ENCODE measurements around the gene RPS6KC1.

The RPS6KC1 gene

GRCh38 chr1:213247038-213247437 is 196.0 kb downstream of the RPS6KC1 start:
- no peak for DNase-seq (ENCODE audit: extremely low spot score)
- ChIA-PET CTCF (no interaction called here), POLR2A (no interaction called here)
- TF ChIP-seq TARDBP (IDR thresholded peaks at IDR 0.05) (no peak), FOXK2 (IDR thresholded peaks at IDR 0.05) (no peak), SP1 (IDR thresholded peaks at IDR 0.05) (no peak), FOXM1 (IDR thresholded peaks at IDR 0.05; ENCODE audit: borderline replicate concordance) (no peak), ZNF384 (IDR thresholded peaks at IDR 0.05) (no peak), L3MBTL2 (conservative IDR thresholded peaks at IDR 0.05) (no peak), ARNT (IDR thresholded peaks at IDR 0.05) (no peak), HDGF (IDR thresholded peaks at IDR 0.05; ENCODE audit: borderline replicate concordance) (no peak), ELF4 (IDR thresholded peaks at IDR 0.05) (no peak), NFRKB (IDR thresholded peaks at IDR 0.05) (no peak), BHLHE40 (IDR thresholded peaks at IDR 0.05; ENCODE audit: borderline replicate concordance) (no peak)
- TF ChIP-seq, protein P1, sequence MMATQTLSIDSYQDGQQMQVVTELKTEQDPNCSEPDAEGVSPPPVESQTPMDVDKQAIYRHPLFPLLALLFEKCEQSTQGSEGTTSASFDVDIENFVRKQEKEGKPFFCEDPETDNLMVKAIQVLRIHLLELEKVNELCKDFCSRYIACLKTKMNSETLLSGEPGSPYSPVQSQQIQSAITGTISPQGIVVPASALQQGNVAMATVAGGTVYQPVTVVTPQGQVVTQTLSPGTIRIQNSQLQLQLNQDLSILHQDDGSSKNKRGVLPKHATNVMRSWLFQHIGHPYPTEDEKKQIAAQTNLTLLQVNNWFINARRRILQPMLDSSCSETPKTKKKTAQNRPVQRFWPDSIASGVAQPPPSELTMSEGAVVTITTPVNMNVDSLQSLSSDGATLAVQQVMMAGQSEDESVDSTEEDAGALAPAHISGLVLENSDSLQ (IDR thresholded peaks at IDR 0.05) = no peak

GRCh38 chr1:213249395-213249794 is 198.4 kb downstream of the RPS6KC1 start:
- TF ChIP-seq ZNF384 (IDR thresholded peaks at IDR 0.05) (no peak), CTBP1 (IDR thresholded peaks at IDR 0.05; ENCODE audit: borderline replicate concordance) (no peak), HDGF (IDR thresholded peaks at IDR 0.05; ENCODE audit: borderline replicate concordance) (no peak), BHLHE40 (IDR thresholded peaks at IDR 0.05; ENCODE audit: borderline replicate concordance) (no peak), LEF1 (IDR thresholded peaks at IDR 0.05; ENCODE audit: borderline replicate concordance) (no peak), TARDBP (IDR thresholded peaks at IDR 0.05) (no peak), ARNT (IDR thresholded peaks at IDR 0.05) (no peak), SP1 (IDR thresholded peaks at IDR 0.05) (no peak), FOXM1 (IDR thresholded peaks at IDR 0.05; ENCODE audit: borderline replicate concordance) (no peak), NFRKB (IDR thresholded peaks at IDR 0.05) (no peak)
- TF ChIP-seq, protein P1 (IDR thresholded peaks at IDR 0.05) = no peak
- ChIA-PET CTCF (no interaction called here), POLR2A (no interaction called here)
- no peak for DNase-seq (ENCODE audit: extremely low spot score)

DNA sequence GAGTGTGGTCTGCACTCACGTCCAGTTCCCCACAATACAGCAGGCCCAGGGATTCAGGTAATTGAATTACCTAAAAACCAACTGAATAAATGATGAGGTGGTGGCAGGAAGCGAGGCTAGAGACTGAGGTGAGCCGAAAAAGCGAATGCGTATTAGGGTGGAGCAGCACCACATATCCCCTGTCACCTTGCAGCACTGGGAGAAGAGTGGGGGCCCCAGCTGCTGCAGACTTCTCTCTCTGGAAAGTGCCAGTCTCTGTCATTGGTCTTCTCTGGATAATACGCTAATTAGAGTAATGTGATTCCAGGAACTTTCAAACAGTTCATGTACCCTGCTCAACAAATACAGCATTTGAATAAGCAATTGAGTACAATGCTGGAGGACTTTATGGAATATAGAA is 199.0 kb downstream of the RPS6KC1 start:
- POLR2A ChIA-PET = no interaction called here
- CTCF ChIA-PET = no interaction called here
- DNase-seq (ENCODE audit: extremely low spot score) = no peak
- TF ChIP-seq NFRKB (IDR thresholded peaks at IDR 0.05) (no peak), SP1 (IDR thresholded peaks at IDR 0.05) (no peak), CTBP1 (IDR thresholded peaks at IDR 0.05; ENCODE audit: borderline replicate concordance) (no peak), TARDBP (IDR thresholded peaks at IDR 0.05) (no peak), FOXA1 (IDR thresholded peaks at IDR 0.05) (no peak), L3MBTL2 (conservative IDR thresholded peaks at IDR 0.05) (no peak), LEF1 (IDR thresholded peaks at IDR 0.05; ENCODE audit: borderline replicate concordance) (no peak), HDGF (IDR thresholded peaks at IDR 0.05; ENCODE audit: borderline replicate concordance) (no peak), ELF4 (IDR thresholded peaks at IDR 0.05) (no peak), FOXK2 (IDR thresholded peaks at IDR 0.05) (no peak), SUZ12 (IDR thresholded peaks at IDR 0.05) (no peak), ZNF384 (IDR thresholded peaks at IDR 0.05) (no peak), FOXM1 (IDR thresholded peaks at IDR 0.05; ENCODE audit: borderline replicate concordance) (no peak), ARNT (IDR thresholded peaks at IDR 0.05) (no peak), BHLHE40 (IDR thresholded peaks at IDR 0.05; ENCODE audit: borderline replicate concordance) (no peak)
- TF ChIP-seq, protein P1 (IDR thresholded peaks at IDR 0.05) = no peak

DNA sequence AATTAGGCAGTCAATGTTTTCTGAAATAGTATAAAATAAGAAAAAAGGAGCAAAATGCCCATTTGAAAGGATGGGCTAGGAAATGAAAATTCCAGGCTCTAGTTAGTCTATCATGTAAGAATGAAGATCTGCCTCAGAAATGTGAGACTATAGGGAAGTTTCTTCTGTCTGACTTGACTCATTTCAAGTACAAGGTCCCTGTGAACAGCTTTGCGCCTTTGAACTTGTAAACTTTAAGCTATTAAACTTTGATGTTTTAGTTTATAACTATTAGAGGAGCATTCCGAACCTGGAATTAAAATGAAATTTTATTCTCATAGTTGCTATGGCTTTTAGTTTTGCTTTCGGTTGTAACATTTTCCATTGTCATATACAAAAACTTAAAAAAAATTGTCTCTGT is 199.4 kb downstream of the RPS6KC1 start:
- no peak for DNase-seq (ENCODE audit: extremely low spot score)
- TF ChIP-seq ARNT (IDR thresholded peaks at IDR 0.05) = no peak
- TF ChIP-seq NFRKB (IDR thresholded peaks at IDR 0.05) = no peak
- TF ChIP-seq HDGF (IDR thresholded peaks at IDR 0.05; ENCODE audit: borderline replicate concordance) = no peak
- TF ChIP-seq BHLHE40 (IDR thresholded peaks at IDR 0.05; ENCODE audit: borderline replicate concordance) = no peak
- TF ChIP-seq SUZ12 (IDR thresholded peaks at IDR 0.05) = no peak
- TF ChIP-seq L3MBTL2 (conservative IDR thresholded peaks at IDR 0.05) = no peak
- TF ChIP-seq SP1 (IDR thresholded peaks at IDR 0.05) = no peak
- TF ChIP-seq FOXK2 (IDR thresholded peaks at IDR 0.05) = no peak
- TF ChIP-seq TARDBP (IDR thresholded peaks at IDR 0.05) = no peak
- ChIA-PET POLR2A (no interaction called here), CTCF (no interaction called here)

DNA sequence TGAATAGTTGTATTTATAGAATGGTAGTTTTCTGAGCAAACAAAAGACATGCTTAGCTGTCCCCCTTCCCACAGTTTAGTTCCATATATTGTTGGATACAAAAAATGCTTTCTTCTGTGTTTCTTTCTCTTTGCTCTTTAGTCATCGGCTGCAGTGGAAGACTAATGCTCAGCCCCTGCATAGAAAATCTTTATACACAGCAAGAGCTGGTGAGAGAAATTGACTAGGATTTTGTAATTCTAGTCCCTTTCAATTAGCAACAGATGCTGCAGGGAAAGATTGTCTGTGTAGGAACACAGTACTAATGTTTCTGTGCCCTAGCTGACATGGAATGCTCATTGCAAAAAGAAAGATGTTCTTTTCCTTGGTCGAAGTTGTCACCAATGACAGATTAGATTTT is 200.9 kb downstream of the RPS6KC1 start:
- TF ChIP-seq L3MBTL2 (conservative IDR thresholded peaks at IDR 0.05) (no peak), FOXA1 (IDR thresholded peaks at IDR 0.05) (no peak), FOXM1 (IDR thresholded peaks at IDR 0.05; ENCODE audit: borderline replicate concordance) (no peak), ZNF384 (IDR thresholded peaks at IDR 0.05) (no peak), LEF1 (IDR thresholded peaks at IDR 0.05; ENCODE audit: borderline replicate concordance) (no peak), SP1 (IDR thresholded peaks at IDR 0.05) (no peak), TARDBP (IDR thresholded peaks at IDR 0.05) (no peak), BHLHE40 (IDR thresholded peaks at IDR 0.05; ENCODE audit: borderline replicate concordance) (no peak), HDGF (IDR thresholded peaks at IDR 0.05; ENCODE audit: borderline replicate concordance) (no peak), FOXK2 (IDR thresholded peaks at IDR 0.05) (no peak), CTBP1 (IDR thresholded peaks at IDR 0.05; ENCODE audit: borderline replicate concordance) (no peak), NFRKB (IDR thresholded peaks at IDR 0.05) (no peak), ARNT (IDR thresholded peaks at IDR 0.05) (no peak), SUZ12 (IDR thresholded peaks at IDR 0.05) (no peak), ELF4 (IDR thresholded peaks at IDR 0.05) (no peak)
- TF ChIP-seq, protein P1 (IDR thresholded peaks at IDR 0.05) = no peak
- POLR2A ChIA-PET = no interaction called here
- CTCF ChIA-PET = no interaction called here
- no peak for DNase-seq (ENCODE audit: extremely low spot score)

Measured in HEK293T (cell line).